Activated CD4-positive, alpha-beta T cell treated with anti-CD3 and anti-CD28 coated beads for 48 hours (primary cell): ENCODE measurements around the gene LGALS3BP.
"Not testable (repeated sequence)": the region's sequence is repeated elsewhere in the genome, so short reads cannot be mapped to it uniquely, and the experiment has no call there.

Source experiments
- DNase-seq: peaks from one replicate; pipeline ENCODE4 v3.0.0-alpha.2; 2020

The LGALS3BP gene

DNA sequence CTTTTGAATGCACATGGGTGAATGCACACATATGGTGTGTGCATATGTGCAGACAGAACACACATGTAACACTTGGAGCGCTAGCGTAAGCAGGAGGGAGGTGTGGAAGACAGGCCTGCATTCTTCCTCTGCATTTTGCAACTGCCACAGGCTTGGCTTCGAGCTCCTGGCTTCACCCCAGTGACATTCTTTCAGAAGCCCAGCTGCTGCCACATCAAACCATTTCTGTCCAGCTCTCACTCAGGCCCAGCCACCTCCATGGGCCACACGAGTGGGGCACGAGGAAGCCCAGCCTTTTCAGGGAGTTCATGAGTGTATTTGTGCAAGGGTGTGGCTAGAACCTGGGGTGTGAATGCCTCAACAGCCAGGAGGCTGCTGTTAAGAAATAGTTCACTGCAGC lies 18.8 kb downstream of the LGALS3BP start:
- DNase-seq, result no peak

DNA sequence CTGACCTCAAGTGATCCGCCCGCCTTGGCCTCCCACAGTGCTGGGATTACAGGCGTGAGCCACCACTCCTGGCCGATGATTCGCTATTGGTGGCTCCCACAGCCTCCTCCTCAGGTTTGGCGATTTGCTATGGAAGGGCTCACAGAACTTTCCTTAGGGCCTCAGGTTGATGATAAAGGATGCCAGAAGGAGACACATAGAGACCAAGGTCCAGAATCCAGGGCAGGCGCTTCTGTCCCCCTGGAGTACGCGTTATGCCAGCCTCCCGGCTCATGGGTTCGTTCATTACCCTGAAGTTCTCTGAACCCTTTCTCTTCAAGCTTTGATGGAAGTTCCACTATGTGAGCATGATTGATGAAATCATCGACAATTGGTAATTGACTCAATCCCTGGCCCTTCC lies 19.9 kb downstream of the LGALS3BP start:
- no peak for DNase-seq

GRCh38 chr17:78958641-78959127 lies 21.0 kb downstream of the LGALS3BP start:
- DNase-seq, result no peak

- no peak for DNase-seq
These were observed 22.6 kb downstream of the LGALS3BP start for GRCh38 chr17:78957128-78957527.

GRCh38 chr17:78956254-78956653 lies 23.5 kb downstream of the LGALS3BP start:
- no peak for DNase-seq

- DNase-seq, result no peak
These were observed 25.0 kb downstream of the LGALS3BP start for GRCh38 chr17:78954684-78955083.

DNA sequence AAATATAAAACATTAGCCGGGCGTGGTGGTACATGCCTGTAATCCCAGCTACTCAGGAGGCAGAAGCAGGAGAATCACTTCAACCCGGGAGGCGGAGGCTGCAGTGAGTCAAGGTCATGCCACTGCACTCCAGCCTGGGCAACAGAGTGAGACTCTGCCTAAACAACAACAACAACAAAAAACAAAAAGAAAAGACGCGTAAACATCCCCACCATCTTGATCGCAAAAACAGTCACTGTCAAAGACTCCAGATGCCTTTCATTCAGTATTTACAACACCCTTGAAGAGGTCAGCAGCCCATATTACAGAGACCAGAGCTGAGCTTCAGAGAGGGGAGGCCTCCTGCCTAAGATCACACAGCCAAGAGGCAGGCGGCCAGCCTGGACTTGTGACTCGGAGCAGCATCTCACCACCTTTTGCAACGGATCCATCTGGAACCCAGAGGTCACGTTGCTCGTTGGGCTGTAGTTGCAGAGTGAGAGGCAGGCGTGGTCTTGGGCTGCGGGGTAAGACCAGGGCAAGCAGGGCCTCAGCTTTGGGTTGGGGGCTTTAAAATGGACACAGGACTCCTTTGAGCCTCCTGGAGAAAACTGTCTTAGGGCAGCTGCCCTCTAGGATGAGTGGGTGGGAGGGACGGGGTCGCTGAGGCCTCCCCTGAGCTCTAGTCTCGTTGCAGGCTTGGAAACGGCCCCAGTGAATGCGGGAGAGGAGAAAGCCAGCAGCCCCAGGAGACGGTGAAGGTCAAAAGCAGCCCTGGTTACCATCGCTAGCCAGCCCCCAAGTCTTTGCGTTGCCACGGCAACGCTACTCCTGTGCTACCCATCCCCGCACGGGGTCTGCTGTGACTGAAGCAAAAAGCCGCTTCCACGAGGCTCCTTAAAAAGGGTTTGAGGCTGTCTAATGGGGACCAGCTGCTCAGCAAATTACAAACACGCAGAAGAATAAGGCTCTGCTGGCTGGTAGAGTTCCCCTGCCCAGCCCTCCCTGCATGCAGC lies 26.1 kb downstream of the LGALS3BP start:
- DNase-seq, result no peak

DNA sequence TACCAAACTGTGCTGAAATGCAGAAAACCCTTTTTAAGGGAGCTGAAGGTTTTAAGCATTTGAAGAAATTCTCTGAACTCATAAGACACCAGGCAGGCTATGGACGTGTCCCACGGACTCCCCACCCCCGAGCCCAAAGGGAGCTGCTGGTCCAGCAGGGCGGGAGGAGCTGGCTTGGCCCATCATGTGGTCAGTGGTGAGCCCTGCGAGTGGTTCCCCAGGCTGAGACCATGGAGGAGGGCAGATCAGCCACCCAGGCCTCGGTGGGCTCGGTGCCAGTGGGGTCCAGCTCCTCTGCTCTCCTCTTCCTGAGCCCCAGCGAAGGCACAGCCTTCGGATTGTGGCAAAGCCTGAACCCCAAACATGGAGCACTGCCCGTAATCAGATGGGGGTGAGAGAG lies 27.0 kb downstream of the LGALS3BP start:
- no peak for DNase-seq

GRCh38 chr17:78951967-78952551 lies 27.7 kb downstream of the LGALS3BP start:
- DNase-seq, result no peak

DNA sequence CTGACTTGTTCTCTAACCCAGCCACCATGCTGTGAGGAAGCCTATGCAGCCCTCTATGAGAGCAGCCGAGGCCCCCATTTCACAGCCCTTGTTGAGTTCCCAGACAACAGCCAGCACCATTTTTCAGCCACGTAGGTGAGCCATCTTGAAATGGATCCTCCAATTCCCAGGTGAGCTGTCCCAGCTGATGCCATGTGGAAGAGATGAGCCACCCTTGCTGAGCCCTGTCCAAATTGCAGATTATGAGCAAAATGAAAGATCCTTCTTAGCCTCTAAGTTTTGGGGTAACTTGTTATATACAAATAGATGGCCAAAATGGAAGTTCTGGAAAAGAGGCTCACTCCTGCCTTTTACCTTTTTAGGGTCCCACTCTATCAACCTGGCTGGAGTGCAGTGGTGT lies 28.9 kb downstream of the LGALS3BP start:
- DNase-seq, result no peak

- no peak for DNase-seq
These were observed 32.2 kb downstream of the LGALS3BP start for GRCh38 chr17:78947235-78948149.

DNA sequence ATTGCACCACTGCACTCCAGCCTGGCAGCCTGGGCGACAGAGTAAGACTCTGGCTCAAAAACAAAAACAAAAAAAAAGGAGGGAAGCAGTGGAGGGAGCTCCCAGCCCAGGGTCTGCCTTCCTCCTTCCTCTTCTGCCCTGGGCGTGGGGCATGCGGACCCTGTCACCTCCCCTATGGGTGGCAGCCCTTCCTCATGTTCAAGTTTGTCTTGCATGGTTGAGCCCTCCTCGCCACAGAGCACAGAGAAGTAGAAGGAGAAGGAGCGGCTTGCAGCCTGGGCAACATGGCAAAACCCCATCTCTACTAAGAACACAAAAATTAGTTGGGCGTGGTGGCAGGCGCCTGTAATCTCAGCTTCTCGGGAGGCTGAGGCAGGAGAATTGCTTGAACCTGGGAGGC lies 33.1 kb downstream of the LGALS3BP start:
- DNase-seq, result no peak

GRCh38 chr17:78946131-78946530 lies 33.6 kb downstream of the LGALS3BP start:
- no peak for DNase-seq

GRCh38 chr17:78945455-78945854 lies 34.3 kb downstream of the LGALS3BP start:
- DNase-seq, result not testable (repeated sequence)

GRCh38 chr17:78944956-78945355 lies 34.8 kb downstream of the LGALS3BP start:
- no peak for DNase-seq

DNA sequence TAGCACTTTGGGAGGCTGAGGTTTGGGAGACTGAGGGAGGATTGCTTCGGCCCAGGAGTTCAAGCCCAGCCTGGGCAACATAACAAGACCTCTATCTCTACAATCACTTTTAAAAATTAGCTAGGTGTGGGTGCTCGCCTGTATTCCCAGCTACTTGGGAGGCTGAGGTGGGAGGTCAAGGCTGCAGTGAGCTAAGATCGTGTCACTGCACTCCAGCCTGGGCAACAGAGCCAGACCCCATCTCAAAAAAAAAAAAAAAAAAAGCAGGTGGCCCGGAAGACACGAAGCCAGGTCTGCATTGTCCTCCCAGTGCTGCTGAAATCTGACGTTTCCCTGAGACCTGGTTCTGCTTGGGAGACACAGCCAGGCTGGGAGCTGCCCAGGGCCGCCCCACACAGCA lies 35.7 kb downstream of the LGALS3BP start:
- DNase-seq, result no peak

GRCh38 chr17:78940708-78941107 lies 39.0 kb downstream of the LGALS3BP start:
- DNase-seq, result no peak

DNA sequence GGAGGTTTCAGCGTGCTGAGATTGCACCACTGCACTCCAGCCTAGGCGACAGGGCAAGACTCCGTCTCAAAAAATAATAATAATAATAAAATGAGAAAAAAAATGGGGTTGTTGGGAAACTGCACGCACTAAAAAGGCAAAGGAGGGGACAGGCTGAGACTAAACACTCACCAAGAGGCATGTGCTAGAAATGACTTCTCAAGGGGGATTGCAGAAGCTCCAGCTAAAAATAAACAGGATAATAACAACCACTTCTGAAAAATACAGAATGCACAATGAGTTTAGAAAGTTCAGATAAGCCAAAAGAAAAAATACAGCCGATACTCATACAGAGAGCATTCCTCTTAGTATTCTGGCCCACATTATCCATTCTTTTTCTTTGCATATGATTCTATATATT lies 39.5 kb downstream of the LGALS3BP start:
- no peak for DNase-seq

DNA sequence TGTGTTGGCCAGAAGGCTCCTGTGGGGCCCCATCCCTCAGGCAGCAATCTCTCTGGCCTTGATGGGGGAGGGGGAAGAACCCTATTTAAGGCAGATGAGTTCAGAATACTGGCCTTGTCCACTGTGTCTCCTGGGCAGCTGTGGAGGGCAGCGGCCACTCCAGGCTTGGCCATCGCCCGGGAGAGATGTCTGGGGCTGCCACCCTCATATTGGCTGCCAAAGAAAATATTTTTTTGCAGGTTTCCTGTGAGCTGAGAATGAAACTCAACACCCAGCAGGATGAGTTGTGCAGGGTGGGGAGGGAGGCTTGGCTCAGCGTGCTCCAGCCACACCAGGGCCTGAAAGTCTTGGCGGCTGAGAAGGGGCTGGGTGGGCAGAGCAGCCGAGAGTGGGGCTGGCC lies 40.1 kb downstream of the LGALS3BP start:
- DNase-seq, result no peak

DNA sequence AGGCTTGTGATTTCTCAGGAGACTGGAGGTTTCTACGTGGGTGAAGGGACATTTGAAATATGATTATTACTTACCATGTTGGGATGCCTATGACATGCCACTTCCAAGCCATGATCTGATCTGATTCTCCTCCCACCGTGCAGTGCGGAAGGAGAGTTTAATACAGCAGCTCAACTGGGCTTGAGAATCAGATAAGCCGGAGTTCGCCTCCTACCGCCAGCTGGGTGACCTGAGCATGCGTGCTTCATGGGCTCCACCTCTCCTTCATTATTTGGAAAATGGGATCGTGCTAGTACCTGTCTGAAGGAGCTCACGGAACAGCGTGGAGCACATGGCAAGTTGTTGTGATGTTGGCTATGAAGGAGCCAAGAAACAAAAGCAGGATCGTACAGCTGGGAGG lies 42.2 kb downstream of the LGALS3BP start:
- DNase-seq, result no peak

DNA sequence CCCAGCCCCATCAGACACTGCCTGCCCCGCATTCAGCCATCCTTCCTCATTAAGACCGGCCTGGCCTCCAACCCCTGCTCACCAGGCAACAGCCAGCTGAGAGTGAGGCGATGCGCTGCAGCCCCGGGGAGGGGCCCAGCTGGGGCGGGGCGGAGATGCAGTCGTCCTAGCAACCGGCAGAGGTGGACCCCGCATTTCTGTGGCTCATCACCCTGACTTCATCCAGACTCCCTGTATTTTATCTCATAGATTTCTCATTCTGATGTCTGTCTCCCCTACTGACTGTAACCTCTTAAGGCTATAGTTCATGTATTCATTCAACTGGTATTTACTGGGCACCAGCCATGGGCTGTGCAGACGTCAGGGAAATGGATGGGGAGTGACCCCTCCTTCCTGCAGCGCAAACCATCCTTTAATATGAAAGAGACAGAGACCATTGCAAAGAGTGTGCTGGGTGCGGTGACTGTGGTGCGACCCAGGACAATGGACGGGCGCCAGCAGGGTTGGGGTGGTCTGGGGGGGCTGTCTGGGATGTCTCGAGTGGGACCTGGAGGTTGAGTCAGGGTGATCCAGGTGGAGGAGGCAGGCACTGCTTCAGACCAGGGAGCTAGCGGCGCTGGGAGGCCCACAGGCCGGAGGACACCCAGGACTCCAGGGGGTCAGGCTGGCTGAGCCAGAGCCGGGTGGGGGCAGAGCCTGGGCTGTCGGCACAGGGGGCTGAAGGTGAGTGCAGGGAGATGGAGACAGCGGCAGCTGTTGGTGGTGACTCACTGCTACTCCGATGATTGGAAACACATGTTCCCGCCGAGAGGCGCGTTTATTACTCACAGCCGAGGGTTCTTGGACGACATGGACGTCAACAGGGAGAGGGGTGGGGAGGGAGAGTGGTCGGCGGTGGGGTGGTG lies 44.1 kb downstream of the LGALS3BP start:
- no peak for DNase-seq
